Measurements from ENCODE around the gene OAT. TPM values are rescaled to one million over a fixed set of nuclear protein-coding genes. Genes with fewer than 3 reads are reported as not detected.
A peak's percentile ranks its signal among the peaks of the same experiment; 100 is the strongest.

The OAT gene
- total and polyA plus RNA-seq, 8 donors = 9.9 to 35.5 (median 20.5) TPM

DNA sequence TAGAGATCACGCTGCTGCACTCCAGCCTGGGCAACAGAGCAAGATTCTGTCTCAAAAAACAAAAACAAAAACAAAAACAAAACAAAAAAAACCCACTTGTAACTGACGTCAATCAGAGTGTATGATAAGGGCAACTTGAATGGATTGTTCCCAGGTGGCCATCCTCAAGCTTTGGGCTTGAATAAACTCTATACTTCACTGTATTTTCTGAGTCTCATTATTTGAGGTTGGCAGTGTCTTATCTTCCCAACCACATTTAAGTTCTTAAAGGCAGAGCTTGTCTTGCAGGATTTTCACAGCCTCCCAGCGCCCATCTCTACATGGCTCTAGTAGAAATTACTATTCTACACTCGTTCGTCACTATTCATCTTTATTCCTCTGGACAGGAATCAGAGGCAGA lies 5.1 kb upstream of the OAT start:
- no peak overlapping the region for H3K27ac ChIP-seq
- H3K9me3 ChIP-seq = no peaks in the 10 kb centered on the region
- peaks cover 0 to 7% (median 4%) of the 10 kb centered on the region in 3 donors for H3K4me1 ChIP-seq
- DNase-seq = no peak
- intact Hi-C loops (cut with DNase I) = no loop called here
- FAIRE-seq = no peak
- no peak overlapping the region for H3K4me3 ChIP-seq
- peaks cover 0 to 5% (median 0%) of the 10 kb centered on the region in 4 donors for H3K27me3 ChIP-seq
- ATAC-seq = no peak
- no peaks in the 10 kb centered on the region for H3K36me3 ChIP-seq
- WGBS, 2 donors = 77 to 81% methylated on average over 5 of the region's 5 CpGs
- TF ChIP-seq CTCF (IDR thresholded peaks at IDR 0.05) = no peak

GRCh38 chr10:124422742-124423141 lies 4.0 kb upstream of the OAT start:
- no peak for TF ChIP-seq CTCF (IDR thresholded peaks at IDR 0.05)
- whole genome bisulfite sequencing, 2 donors = 70 to 81% methylated on average over 12 of the region's 12 CpGs
- Histone ChIP-seq H3K36me3 (no peaks in the 10 kb centered on the region), H3K4me3 (no peak overlapping the region), H3K27me3 (peaks cover 0 to 5% (median 0%) of the 10 kb centered on the region in 4 donors), H3K4me1 (peaks cover 0 to 7% (median 6%) of the 10 kb centered on the region in 3 donors), H3K27ac (no peak overlapping the region), H3K9me3 (no peaks in the 10 kb centered on the region)
- DNase-seq = no peak
- no peak for FAIRE-seq
- ATAC-seq = no peak
- intact Hi-C loops (cut with DNase I) = no loop called here

DNA sequence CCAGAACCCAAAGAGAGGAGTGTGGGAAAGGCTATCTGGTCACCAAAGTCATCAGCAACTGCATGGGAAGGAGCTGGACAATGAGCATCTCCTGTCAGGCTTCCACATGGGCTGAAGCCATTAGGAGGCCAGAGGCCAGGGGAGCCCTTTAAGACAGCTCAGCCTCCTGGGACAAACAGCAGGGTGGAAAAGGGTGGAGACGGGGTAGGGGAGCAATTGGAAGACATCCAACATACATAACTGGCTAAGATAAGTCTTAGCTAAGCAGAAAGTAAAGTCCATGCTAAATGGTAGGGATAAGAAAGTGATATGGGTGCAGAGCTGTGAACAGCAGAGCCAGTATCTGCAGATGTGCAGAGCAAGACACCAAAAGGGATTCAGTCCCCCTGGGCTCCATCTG lies 1.5 kb upstream of the OAT start:
- no peak for TF ChIP-seq CTCF (IDR thresholded peaks at IDR 0.05)
- Histone ChIP-seq H3K4me1 (peaks cover 6 to 16% (median 13%) of the 10 kb centered on the region in 3 donors), H3K36me3 (no peaks in the 10 kb centered on the region), H3K27me3 (no peaks in the 10 kb centered on the region), H3K9me3 (no peaks in the 10 kb centered on the region), H3K27ac (no peak overlapping the region), H3K4me3 (no peak overlapping the region)
- DNase-seq = no peak
- intact Hi-C loops (cut with DNase I) = no loop called here
- FAIRE-seq = no peak
- WGBS, 2 donors = 7 to 23% methylated on average over 1 of the region's 1 CpG
- ATAC-seq = no peak

DNA sequence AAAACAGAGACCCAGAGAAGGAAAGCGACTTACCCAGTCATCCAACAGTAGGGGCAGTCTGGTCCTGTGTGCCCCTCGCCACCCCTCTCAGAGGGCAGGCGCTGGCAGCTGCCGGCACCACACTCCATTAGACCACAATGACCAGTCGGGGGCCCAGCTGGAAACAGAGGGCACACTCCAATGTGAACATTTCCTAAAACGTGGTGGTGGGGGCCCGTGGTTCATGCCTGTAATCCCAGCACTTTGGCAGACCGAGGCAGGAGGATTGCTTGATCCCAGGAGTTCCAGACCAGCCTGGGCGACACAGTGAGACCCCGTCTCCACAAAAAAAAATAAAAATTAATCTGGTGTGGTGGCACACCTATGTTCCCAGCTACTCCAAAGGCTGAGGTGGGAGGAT lies 912 bp upstream of the OAT start:
- Histone ChIP-seq H3K9me3 (no peaks in the 10 kb centered on the region), H3K27ac (no peak overlapping the region), H3K4me3 (no peak overlapping the region), H3K27me3 (no peaks in the 10 kb centered on the region), H3K36me3 (no peaks in the 10 kb centered on the region), H3K4me1 (peaks cover 7 to 15% (median 13%) of the 10 kb centered on the region in 3 donors)
- no peak for FAIRE-seq
- intact Hi-C loops (cut with DNase I) = no loop called here
- no peak for TF ChIP-seq CTCF (IDR thresholded peaks at IDR 0.05)
- 94 to 96% methylated on average over 10 of the region's 10 CpGs for WGBS, 2 donors
- no peak for ATAC-seq
- peak in 1 of 6 donors; percentile 26 for DNase-seq

GRCh38 chr10:124417895-124418725 lies 613 bp downstream of the OAT start:
- Histone ChIP-seq H3K36me3 (no peaks in the 10 kb centered on the region), H3K9me3 (no peaks in the 10 kb centered on the region), H3K4me3 (peak overlapping the region; percentile 67 to 97 (median 86)), H3K4me1 (peaks cover 13 to 27% (median 22%) of the 10 kb centered on the region in 3 donors), H3K27ac (peak overlapping the region; percentile 65 to 82 (median 76)), H3K27me3 (no peaks in the 10 kb centered on the region)
- 5 to 9% methylated on average over 60 to 64 of the region's 64 CpGs for WGBS, 2 donors
- intact Hi-C loops (cut with DNase I) = no loop called here
- peak; percentile 39 to 61 (median 56) for ATAC-seq
- TF ChIP-seq CTCF (IDR thresholded peaks at IDR 0.05) = no peak
- DNase-seq = peak; percentile 42 to 82 (median 58)
- no peak for FAIRE-seq
